Activated CD8-positive, alpha-beta memory T cell treated with anti-CD3 and anti-CD28 coated beads, Interleukin-2, amount 50 U/mL, for 1 hour (primary cell): Measurements from ENCODE around the gene ALPG.

ENCODE experiments used
- DNase-seq: peaks from one replicate; pipeline ENCODE4 v3.0.0-alpha.2; 2020; ENCODE audit errors: extremely low read depth

Gene ALPG

DNA sequence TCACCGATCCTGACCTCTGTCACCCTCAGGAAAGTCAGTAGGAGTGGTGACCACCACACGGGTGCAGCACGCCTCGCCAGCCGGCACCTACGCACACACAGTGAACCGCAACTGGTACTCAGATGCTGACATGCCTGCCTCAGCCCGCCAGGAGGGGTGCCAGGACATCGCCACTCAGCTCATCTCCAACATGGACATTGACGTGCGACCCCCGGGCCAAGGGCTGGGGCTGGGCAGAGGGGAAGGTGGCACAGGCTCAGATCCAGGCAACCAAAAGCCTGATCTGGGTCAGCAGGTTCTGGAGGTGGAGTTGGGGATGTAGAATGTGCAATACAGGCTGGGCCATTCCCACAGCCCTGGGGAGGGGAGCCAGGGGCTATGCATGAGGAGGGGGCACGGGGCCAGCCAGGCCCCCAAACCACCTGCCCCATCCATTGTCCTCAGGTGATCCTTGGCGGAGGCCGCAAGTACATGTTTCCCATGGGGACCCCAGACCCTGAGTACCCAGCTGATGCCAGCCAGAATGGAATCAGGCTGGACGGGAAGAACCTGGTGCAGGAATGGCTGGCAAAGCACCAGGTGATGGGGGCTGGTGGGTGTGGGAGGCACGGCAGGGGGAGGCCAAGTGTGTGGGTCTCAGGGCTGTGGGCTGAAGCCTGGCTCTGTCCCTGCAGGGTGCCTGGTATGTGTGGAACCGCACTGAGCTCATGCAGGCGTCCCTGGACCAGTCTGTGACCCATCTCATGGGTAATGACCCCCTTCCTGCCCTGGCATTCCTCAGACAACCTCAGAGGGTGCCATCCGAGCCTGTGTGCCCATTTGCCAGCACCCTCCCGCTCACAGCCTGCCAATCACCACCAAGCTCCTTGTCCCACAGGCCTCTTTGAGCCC is 50.7 kb downstream of the ALPG start:
- DNase-seq = no peak

DNA sequence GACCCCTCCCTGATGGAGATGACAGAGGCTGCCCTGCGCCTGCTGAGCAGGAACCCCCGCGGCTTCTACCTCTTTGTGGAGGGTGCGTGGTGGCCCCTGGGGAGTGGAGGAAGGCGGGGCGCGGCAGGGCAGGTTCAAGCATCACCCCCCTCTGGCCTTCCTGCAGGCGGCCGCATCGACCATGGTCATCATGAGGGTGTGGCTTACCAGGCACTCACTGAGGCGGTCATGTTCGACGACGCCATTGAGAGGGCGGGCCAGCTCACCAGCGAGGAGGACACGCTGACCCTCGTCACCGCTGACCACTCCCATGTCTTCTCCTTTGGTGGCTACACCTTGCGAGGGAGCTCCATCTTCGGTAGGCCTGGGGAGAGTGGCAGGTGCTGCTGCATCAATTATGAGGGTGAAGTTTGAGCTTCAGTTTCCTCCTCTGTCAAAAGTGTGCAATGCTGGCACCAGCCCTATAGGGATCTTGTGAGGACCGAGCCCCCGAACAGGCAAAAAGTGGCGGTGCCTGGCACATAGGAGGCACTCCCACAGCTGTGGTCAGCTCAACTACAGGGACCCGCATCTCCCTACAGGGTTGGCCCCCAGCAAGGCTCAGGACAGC is 51.5 kb downstream of the ALPG start:
- DNase-seq = no peak

DNA sequence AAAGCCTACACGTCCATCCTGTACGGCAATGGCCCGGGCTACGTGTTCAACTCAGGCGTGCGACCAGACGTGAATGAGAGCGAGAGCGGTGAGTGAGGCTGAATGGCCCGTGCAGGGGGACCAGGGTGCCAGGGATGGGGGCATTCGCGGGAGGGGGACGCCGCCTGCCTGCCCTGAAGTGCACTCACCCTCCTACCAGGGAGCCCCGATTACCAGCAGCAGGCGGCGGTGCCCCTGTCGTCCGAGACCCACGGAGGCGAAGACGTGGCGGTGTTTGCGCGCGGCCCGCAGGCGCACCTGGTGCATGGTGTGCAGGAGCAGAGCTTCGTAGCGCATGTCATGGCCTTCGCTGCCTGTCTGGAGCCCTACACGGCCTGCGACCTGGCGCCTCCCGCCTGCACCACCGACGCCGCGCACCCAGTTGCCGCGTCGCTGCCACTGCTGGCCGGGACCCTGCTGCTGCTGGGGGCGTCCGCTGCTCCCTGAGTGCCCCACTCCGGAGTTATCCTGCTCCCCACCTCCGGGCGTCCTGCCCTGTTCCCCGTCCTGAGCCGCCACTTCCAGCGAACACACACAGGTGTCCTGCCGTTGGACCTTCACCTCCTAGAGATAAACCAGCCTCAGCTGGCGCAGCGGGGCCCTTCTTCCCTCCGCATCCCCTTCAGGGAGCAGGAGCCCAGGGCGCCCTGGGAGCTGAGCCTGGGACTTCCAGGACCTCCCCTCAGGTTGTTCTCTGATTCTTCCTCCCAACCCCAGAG is 52.2 kb downstream of the ALPG start:
- no peak for DNase-seq

DNA sequence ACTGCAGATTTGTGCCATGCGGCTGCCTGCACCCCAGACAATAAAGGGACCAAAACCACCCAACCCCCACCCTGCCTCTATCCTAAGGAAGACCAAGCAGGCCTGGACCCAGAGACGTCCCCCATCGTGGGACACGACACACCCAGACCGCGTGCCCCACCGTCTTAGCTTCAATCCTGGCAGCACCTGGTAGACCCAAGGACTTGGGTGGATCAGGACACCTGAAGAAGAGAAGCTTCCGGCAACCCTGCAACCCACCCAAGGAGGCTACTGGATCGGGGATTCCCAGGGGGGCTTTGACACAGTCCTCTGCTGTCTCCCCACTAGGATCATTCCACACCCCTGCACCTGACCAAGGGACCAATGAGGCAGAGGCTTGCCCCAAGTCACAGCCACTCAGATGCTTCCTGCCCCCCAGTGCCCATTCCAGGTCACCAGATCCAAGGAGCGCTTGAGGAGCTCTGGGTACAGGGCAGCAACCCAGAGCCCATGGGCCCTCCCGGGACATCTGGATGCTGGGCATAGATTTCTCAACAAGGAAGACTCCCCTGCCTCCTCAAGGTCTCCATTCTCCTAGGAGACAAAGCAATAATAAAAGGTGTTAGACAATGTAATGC is 52.9 kb downstream of the ALPG start:
- no peak for DNase-seq

DNA sequence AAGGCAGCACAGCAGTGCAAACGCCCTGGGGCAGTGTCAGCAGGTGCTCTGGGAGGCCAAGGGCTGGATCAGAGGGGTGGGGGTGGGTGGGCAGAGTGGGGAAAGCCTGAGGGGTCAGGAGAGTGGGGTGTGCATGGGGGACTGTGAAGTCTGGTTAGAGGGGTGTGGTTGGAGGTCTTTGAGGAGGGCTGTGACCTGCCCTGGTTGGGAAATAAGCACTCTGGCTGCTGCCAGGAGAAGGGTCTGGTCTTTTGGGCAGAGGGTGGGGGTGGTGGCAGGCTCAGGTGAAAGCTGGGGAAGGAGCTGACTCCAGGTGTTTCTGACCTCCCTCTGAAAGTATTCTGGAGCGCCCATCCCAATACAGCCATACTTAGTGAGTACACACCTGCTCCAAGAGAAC is 53.5 kb downstream of the ALPG start:
- DNase-seq = no peak
